WTC11 (cell line): Measurements from ENCODE around the gene TMEM43. TPM values are rescaled to one million over a fixed set of nuclear protein-coding genes. Genes with fewer than 3 reads are reported as not detected.

Experiments used
- ATAC-seq: fragments of 200-7000 bp; cut with Tn5 transposase; 2 replicates; pipeline ENCODE4 v1.10.0; 2021; ENCODE audit warnings: mild to moderate bottlenecking, moderate library complexity
- CTCF ChIA-PET: fragments of 300-600 bp; sonication (Branson Sonifier 250); formaldehyde crosslinking; loops from one replicate; lab custom pipeline; 2021; ENCODE audit warnings: antibody characterized with exemption; lab: Charles Lee
- POLR2A ChIA-PET: fragments of 350-600 bp; sonication (Branson Sonifier 250); formaldehyde crosslinking; loops from one replicate; lab custom pipeline; 2021; ENCODE audit warnings: antibody characterized with exemption; lab: Charles Lee
- DNase-seq: peaks from one replicate; pipeline ENCODE4 v3.0.0; 2021; ENCODE audit warnings: low spot score
- H3K27ac Mint-ChIP-seq: 2 replicates; pipeline ENCODE4 v1.8.0; 2021; ENCODE audit warnings: mixed read lengths
- H3K27me3 Mint-ChIP-seq: 2 replicates; pipeline ENCODE4 v1.8.0; 2021; ENCODE audit warnings: low read depth, mild to moderate bottlenecking, moderate library complexity, mixed read lengths
- H3K36me3 Mint-ChIP-seq: 2 replicates; pipeline ENCODE4 v1.8.0; 2021; ENCODE audit warnings: mixed read lengths
- H3K4me1 Mint-ChIP-seq: 2 replicates; pipeline ENCODE4 v1.8.0; 2022; ENCODE audit warnings: mixed read lengths
- H3K4me3 Mint-ChIP-seq: 2 replicates; pipeline ENCODE4 v1.8.0; 2021; ENCODE audit warnings: mild to moderate bottlenecking, moderate library complexity, mixed read lengths
- H3K9me3 Mint-ChIP-seq: 2 replicates; pipeline ENCODE4 v1.8.0; 2021; ENCODE audit warnings: mixed read lengths
- CREB1 ChIP-seq: sonication (generic); formaldehyde crosslinking; IDR thresholded peaks from 2 replicates; pipeline ENCODE4 v1.8.0; 2023; ENCODE audit warnings: mild to moderate bottlenecking, missing genetic modification reagents
- CREM ChIP-seq: sonication (generic); formaldehyde crosslinking; IDR thresholded peaks from 2 replicates; pipeline ENCODE4 v1.8.1; 2022; ENCODE audit warnings: mild to moderate bottlenecking, missing genetic modification reagents, moderate library complexity
- ETV6 ChIP-seq: sonication (generic); formaldehyde crosslinking; IDR thresholded peaks from 2 replicates; pipeline ENCODE4 v1.8.1; 2022; ENCODE audit warnings: mild to moderate bottlenecking, missing genetic modification reagents
- FOXP1 ChIP-seq: sonication (generic); formaldehyde crosslinking; IDR thresholded peaks from 2 replicates; pipeline ENCODE4 v1.8.0; 2022; ENCODE audit warnings: missing genetic modification reagents, mild to moderate bottlenecking, moderate library complexity, borderline replicate concordance
- OVOL2 ChIP-seq: fragments of 250-450 bp; sonication (Bioruptor Pico); IDR thresholded peaks from 2 replicates; pipeline ENCODE4 v1.9.0; 2021; ENCODE audit warnings: mild to moderate bottlenecking, borderline replicate concordance
- RORB ChIP-seq: fragments of 250-450 bp; sonication (Bioruptor Pico); IDR thresholded peaks from 2 replicates; pipeline ENCODE4 v1.9.0; 2021; ENCODE audit warnings: mild to moderate bottlenecking
- SMAD3 ChIP-seq: sonication (generic); formaldehyde crosslinking; IDR thresholded peaks from 2 replicates; pipeline ENCODE4 v1.8.0; 2022; ENCODE audit warnings: missing genetic modification reagents, mild to moderate bottlenecking, borderline replicate concordance
- TEAD4 ChIP-seq: sonication (generic); formaldehyde crosslinking; IDR thresholded peaks from 2 replicates; pipeline ENCODE4 v1.8.0; 2022; ENCODE audit warnings: mild to moderate bottlenecking, missing genetic modification reagents
- ZNF121 ChIP-seq: sonication (generic); formaldehyde crosslinking; IDR thresholded peaks from 2 replicates; pipeline ENCODE4 v1.8.0; 2023; ENCODE audit warnings: missing genetic modification reagents
- ZNF317 ChIP-seq: sonication (generic); formaldehyde crosslinking; IDR thresholded peaks from 2 replicates; pipeline ENCODE4 v1.8.1; 2023; ENCODE audit warnings: low read depth, mild to moderate bottlenecking, moderate library complexity, missing genetic modification reagents, borderline replicate concordance
- ZNF423 ChIP-seq: fragments of 250-450 bp; sonication (Bioruptor Pico); IDR thresholded peaks from 2 replicates; pipeline ENCODE4 v2.1.2; 2022; ENCODE audit warnings: mild to moderate bottlenecking, moderate library complexity
- total RNA-seq: library from RNA; stranded (reverse); gene quantifications from 3 replicates; pipeline ENCODE4 v1.2.3, GENCODE V29; 2021
- TF ChIP-seq, protein P1 (sequence below): fragments of 250-450 bp; sonication (Bioruptor Pico); IDR thresholded peaks from 2 replicates; pipeline ENCODE4 v1.9.0; 2021; ENCODE audit warnings: mild to moderate bottlenecking, borderline replicate concordance
- TF ChIP-seq, protein P2 (sequence below): sonication (generic); formaldehyde crosslinking; IDR thresholded peaks from 2 replicates; pipeline ENCODE4 v1.8.1; 2022; ENCODE audit warnings: missing genetic modification reagents, borderline replicate concordance
- TF ChIP-seq, protein P3 (sequence below): sonication (generic); formaldehyde crosslinking; IDR thresholded peaks from 2 replicates; pipeline ENCODE4 v1.8.1; 2022; ENCODE audit warnings: low read depth, missing genetic modification reagents, borderline replicate concordance

TMEM43 gene
- total RNA-seq, 1 experiment from 2014 or later = 27.7 TPM

DNA sequence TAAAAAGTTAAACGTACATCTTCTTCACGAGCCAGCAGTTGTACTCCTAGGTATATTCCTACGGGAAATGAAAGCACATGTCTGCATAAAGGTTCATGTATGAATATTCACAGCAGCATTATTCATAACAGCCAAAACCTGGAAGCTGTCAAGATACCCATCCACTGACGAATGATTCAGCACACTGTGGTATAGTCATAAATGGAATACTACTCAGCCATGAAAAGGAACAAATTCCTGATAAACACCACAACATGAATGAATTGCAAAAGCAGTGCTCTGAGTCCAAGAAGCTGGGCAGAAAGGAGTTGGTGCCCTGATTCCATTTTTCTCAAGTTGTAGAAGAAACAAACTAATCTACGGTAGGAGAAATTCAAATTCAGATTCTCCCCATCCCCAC is 3.9 kb downstream of the TMEM43 start:
- ChIA-PET CTCF (no interaction called here), POLR2A (no interaction called here)
- no peaks in the 10 kb centered on the region for H3K27me3 Mint-ChIP-seq
- H3K36me3 Mint-ChIP-seq = peaks cover 38% of the 10 kb centered on the region
- TF ChIP-seq SMAD3 (CRISPR knock-in tag) (no peak), CREM (CRISPR knock-in tag) (no peak), ZNF423 (CRISPR knock-in tag) (no peak), ETV6 (CRISPR knock-in tag) (no peak), RORB (CRISPR knock-in tag) (no peak), FOXP1 (CRISPR knock-in tag) (no peak)
- TF ChIP-seq, protein P1, sequence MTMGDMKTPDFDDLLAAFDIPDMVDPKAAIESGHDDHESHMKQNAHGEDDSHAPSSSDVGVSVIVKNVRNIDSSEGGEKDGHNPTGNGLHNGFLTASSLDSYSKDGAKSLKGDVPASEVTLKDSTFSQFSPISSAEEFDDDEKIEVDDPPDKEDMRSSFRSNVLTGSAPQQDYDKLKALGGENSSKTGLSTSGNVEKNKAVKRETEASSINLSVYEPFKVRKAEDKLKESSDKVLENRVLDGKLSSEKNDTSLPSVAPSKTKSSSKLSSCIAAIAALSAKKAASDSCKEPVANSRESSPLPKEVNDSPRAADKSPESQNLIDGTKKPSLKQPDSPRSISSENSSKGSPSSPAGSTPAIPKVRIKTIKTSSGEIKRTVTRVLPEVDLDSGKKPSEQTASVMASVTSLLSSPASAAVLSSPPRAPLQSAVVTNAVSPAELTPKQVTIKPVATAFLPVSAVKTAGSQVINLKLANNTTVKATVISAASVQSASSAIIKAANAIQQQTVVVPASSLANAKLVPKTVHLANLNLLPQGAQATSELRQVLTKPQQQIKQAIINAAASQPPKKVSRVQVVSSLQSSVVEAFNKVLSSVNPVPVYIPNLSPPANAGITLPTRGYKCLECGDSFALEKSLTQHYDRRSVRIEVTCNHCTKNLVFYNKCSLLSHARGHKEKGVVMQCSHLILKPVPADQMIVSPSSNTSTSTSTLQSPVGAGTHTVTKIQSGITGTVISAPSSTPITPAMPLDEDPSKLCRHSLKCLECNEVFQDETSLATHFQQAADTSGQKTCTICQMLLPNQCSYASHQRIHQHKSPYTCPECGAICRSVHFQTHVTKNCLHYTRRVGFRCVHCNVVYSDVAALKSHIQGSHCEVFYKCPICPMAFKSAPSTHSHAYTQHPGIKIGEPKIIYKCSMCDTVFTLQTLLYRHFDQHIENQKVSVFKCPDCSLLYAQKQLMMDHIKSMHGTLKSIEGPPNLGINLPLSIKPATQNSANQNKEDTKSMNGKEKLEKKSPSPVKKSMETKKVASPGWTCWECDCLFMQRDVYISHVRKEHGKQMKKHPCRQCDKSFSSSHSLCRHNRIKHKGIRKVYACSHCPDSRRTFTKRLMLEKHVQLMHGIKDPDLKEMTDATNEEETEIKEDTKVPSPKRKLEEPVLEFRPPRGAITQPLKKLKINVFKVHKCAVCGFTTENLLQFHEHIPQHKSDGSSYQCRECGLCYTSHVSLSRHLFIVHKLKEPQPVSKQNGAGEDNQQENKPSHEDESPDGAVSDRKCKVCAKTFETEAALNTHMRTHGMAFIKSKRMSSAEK = no peak
- TF ChIP-seq, protein P2, sequence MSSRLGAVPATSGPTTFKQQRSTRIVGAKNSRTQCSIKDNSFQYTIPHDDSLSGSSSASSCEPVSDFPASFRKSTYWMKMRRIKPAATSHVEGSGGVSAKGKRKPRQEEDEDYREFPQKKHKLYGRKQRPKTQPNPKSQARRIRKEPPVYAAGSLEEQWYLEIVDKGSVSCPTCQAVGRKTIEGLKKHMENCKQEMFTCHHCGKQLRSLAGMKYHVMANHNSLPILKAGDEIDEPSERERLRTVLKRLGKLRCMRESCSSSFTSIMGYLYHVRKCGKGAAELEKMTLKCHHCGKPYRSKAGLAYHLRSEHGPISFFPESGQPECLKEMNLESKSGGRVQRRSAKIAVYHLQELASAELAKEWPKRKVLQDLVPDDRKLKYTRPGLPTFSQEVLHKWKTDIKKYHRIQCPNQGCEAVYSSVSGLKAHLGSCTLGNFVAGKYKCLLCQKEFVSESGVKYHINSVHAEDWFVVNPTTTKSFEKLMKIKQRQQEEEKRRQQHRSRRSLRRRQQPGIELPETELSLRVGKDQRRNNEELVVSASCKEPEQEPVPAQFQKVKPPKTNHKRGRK = no peak
- TF ChIP-seq, protein P3, sequence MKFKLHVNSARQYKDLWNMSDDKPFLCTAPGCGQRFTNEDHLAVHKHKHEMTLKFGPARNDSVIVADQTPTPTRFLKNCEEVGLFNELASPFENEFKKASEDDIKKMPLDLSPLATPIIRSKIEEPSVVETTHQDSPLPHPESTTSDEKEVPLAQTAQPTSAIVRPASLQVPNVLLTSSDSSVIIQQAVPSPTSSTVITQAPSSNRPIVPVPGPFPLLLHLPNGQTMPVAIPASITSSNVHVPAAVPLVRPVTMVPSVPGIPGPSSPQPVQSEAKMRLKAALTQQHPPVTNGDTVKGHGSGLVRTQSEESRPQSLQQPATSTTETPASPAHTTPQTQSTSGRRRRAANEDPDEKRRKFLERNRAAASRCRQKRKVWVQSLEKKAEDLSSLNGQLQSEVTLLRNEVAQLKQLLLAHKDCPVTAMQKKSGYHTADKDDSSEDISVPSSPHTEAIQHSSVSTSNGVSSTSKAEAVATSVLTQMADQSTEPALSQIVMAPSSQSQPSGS (CRISPR knock-in tag) = no peak
- no peak overlapping the region for H3K4me3 Mint-ChIP-seq
- DNase-seq (no peak), ATAC-seq (no peak)
- H3K4me1 Mint-ChIP-seq = peaks cover 12% of the 10 kb centered on the region
- H3K9me3 Mint-ChIP-seq = peaks cover 5% of the 10 kb centered on the region
- no peak overlapping the region for H3K27ac Mint-ChIP-seq

DNA sequence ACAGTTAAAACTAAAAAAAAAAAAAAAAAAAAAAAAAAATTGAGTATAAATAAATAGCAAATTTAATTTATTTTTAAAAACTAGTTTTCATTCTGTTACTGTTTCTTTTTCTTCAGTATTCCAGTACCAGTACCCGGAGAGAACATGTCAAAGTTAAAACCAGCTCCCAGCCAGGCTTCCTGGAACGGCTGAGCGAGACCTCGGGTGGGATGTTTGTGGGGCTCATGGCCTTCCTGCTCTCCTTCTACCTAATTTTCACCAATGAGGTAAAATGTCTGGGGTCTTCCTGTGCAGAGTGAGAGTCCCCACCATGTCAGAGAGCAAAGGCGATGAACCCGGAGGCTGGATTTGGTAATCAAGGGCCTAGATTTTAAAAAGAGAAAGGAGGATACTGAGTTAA is 4.4 kb downstream of the TMEM43 start:
- Mint-ChIP-seq H3K27me3 (no peaks in the 10 kb centered on the region), H3K9me3 (peaks cover 5% of the 10 kb centered on the region), H3K4me1 (peaks cover 9% of the 10 kb centered on the region), H3K36me3 (peaks cover 39% of the 10 kb centered on the region), H3K4me3 (no peak overlapping the region), H3K27ac (no peak overlapping the region)
- CTCF ChIA-PET = no interaction called here
- POLR2A ChIA-PET = no interaction called here
- DNase-seq = no peak
- ATAC-seq = no peak
- TF ChIP-seq CREM (CRISPR knock-in tag) (no peak), ZNF317 (CRISPR knock-in tag) (no peak), FOXP1 (CRISPR knock-in tag) (no peak), TEAD4 (CRISPR knock-in tag) (no peak)

DNA sequence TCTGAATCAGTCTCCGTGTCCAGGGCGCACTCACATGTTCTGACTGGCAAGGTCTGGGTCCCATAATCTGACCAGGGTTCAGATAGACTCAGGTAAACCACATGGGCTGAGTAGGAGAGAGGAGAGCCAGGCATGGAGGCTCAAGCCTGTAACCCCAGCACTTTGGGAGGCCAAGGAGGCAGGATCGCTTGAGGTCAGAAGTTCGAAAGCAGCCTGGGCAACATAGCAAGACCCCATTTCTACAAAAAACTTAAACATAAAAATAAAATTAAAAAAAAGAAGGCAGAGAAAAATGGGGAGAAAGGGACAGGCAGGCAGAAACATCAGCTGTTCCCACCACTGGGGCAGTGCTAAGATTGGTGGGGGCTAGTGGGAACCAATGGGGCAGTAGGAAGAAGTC is 5.4 kb downstream of the TMEM43 start:
- TF ChIP-seq RORB (CRISPR knock-in tag) (no peak), CREB1 (CRISPR knock-in tag) (no peak), OVOL2 (no peak), ZNF121 (CRISPR knock-in tag) (0 out of 2 replicates have a peak, but pooled peaks have one; percentile 23)
- CTCF ChIA-PET = no interaction called here
- ATAC-seq = no peak
- H3K36me3 Mint-ChIP-seq = peaks cover 41% of the 10 kb centered on the region
- POLR2A ChIA-PET = no interaction called here
- no peak overlapping the region for H3K27ac Mint-ChIP-seq
- no peak for DNase-seq
- peaks cover 5% of the 10 kb centered on the region for H3K9me3 Mint-ChIP-seq
- H3K4me1 Mint-ChIP-seq = peaks cover 9% of the 10 kb centered on the region
- no peak overlapping the region for H3K4me3 Mint-ChIP-seq
- no peaks in the 10 kb centered on the region for H3K27me3 Mint-ChIP-seq
